Nephron (organoid): ENCODE measurements around the gene GALNT1.

Source experiments
- H3K27ac Mint-ChIP-seq, 3 experiments: 2 replicates each; pipeline ENCODE4 v1.8.0; 2020; ENCODE audit warnings: mixed read lengths in 3 of 3, mild to moderate bottlenecking in 2 of 3, moderate library complexity in 1 of 3
- H3K27me3 Mint-ChIP-seq: 2 replicates; pipeline ENCODE4 v1.8.0; 2021; ENCODE audit warnings: low read depth, mild to moderate bottlenecking, moderate library complexity, mixed read lengths
- H3K36me3 Mint-ChIP-seq: 2 replicates; pipeline ENCODE4 v1.8.0; 2020; ENCODE audit warnings: low read depth, mixed read lengths
- H3K4me1 Mint-ChIP-seq: 2 replicates; pipeline ENCODE4 v1.8.0; 2020; ENCODE audit warnings: mixed read lengths
- H3K4me3 Mint-ChIP-seq, 3 experiments: 2 replicates each; pipeline ENCODE4 v1.8.0; 2020; ENCODE audit warnings: mild to moderate bottlenecking in 3 of 3, mixed read lengths in 3 of 3, moderate library complexity in 2 of 3
- H3K9me3 Mint-ChIP-seq: 2 replicates; pipeline ENCODE4 v1.8.0; 2020; ENCODE audit warnings: mixed read lengths
- CTCF ChIP-seq, 3 experiments: fragments of 200-600 bp; sonication (generic); IDR thresholded peaks; one replicate each; pipeline ENCODE4 v1.5.0; 2021; ENCODE audit warnings: antibody characterized with exemption in 3 of 3; ENCODE audit not compliant: unreplicated experiment in 3 of 3

GALNT1 gene

GRCh38 chr18:35755369-35755768, 173.8 kb downstream of the GALNT1 start:
- no peaks in the 10 kb centered on the region for H3K36me3 Mint-ChIP-seq
- no peak overlapping the region for H3K27ac Mint-ChIP-seq

GRCh38 chr18:35756506-35757117, 175.1 kb downstream of the GALNT1 start:
- peaks cover 16% of the 10 kb centered on the region for H3K27me3 Mint-ChIP-seq
- H3K9me3 Mint-ChIP-seq = peaks cover 19% of the 10 kb centered on the region
- no peak overlapping the region for H3K4me3 Mint-ChIP-seq
- peak; percentile 83 to 88 (median 83) for TF ChIP-seq CTCF (IDR thresholded peaks at IDR 0.05; ENCODE audit: unreplicated experiment in 3 of 3)
- H3K4me1 Mint-ChIP-seq = no peaks in the 10 kb centered on the region
- H3K27ac Mint-ChIP-seq = no peak overlapping the region
- no peaks in the 10 kb centered on the region for H3K36me3 Mint-ChIP-seq

More at GRCh38 chr18:35755369-35755768, 173.8 kb downstream of the GALNT1 start:
- H3K9me3 Mint-ChIP-seq = peaks cover 19% of the 10 kb centered on the region
- no peak for TF ChIP-seq CTCF (IDR thresholded peaks at IDR 0.05; ENCODE audit: unreplicated experiment in 3 of 3)
- no peak overlapping the region for H3K4me3 Mint-ChIP-seq
- peaks cover 16% of the 10 kb centered on the region for H3K27me3 Mint-ChIP-seq
- H3K4me1 Mint-ChIP-seq = no peaks in the 10 kb centered on the region
